GM19372 (cell line): ENCODE measurements around the gene PTPRG.

Experiments used
- ATAC-seq: cut with Tn5 transposase; IDR thresholded peaks from one replicate; pipeline ENCODE4 v1.9.1; 2021; ENCODE audit warnings: mild to moderate bottlenecking, low read depth, moderate library complexity; ENCODE audit not compliant: unreplicated experiment

PTPRG gene

GRCh38 chr3:61974662-61975061 is 413.3 kb downstream of the PTPRG start:
- no peak for ATAC-seq

DNA sequence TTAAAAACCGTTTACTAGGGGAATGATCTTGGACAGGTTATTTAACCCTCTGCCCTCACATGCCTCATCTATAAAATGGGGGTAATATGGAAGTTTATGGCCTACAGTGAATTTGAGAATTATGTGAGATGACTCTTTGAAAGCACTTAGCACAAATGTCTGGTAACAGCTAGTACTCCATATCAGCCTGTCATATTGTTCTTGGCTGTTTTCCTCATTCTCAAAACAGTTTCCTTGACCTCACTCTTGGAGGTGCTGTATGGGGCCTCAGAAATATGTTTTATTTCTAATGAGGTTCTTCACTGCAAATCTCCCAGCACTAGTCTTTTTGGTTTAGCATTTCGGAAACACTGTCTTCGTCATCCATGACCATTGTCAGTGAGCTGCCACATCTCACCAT is 413.8 kb downstream of the PTPRG start:
- ATAC-seq, result no peak

DNA sequence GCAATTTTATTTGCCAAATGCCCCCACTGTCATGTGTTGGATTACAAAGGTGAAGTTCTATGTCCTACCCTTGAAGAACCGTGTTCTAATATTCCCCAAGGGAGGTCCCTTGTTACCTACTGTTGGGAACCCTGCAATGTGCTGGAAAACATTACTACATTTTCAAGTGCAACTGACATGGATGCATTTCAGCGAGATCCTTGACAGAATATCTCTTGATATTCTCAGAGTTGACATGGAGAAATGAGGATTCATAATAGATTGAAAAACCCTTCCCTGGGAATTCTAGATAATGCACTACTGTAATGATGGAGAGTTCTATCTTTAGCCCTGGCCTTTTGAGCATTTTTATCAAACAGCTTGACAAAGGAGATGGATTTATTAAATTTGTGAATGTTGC is 414.6 kb downstream of the PTPRG start:
- ATAC-seq, result no peak

DNA sequence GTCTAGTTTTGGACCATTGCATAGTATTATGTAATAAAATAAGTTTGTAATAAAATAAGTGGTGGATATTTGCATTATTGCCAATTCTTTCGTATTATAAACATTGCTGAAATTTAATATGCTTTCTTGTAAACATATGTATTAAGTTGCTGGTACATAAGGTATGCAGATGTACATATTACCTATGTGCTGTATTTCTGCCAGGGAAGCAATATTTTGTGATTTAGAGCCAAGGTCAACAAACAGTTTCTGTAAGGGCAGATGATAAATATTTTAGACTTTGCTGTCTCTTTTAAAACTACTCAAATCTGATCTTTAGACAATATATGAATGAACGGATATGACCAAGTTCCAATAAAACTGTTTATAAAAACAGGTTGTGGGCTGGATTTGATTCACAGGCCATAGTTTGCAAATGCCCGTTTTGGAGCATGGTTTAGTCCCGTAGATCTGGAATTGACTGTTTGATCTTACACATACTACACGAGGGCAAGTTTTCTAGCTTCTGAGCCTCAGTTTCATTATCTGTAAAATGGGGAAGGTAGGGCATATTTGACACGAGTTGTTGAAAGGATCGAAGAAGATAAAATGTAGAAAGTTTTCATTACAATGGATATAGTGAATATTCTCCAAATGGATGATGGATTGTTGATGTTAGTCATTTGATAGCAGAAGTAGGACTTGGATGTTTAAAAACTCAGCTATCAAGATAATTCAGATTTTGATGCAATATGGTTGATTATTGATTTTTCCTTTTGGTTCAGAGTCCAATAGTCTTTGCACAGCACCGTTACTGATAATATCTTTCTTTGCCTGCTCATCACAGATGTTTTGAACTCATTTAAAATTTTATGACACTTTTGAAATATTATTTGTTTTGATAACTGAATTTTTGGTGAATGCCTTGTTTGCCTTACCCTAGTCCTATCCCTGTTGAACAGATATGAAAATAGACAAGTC is 417.4 kb downstream of the PTPRG start:
- ATAC-seq, result no peak

- no peak for ATAC-seq
Observed at GRCh38 chr3:61979638-61980037, 418.3 kb downstream of the PTPRG start.

DNA sequence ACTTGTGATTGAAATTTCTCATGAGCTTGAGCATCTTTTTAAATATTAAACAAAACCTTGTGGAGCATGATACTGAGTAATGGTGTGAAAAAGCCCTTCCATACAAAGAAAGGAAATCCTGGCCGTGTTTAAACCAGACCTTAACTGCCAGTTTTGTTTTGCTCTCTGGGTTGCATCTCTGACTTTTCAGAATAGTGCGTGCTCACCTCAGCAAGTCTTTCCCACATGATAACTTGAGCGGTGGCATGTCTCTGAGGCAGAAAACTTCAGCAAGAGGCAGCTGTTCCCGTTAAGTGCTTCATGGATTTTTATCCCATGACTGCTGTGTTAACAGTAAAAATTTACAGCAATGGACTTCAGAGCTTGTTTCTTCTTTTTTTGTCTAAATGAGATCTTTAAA is 418.7 kb downstream of the PTPRG start:
- no peak for ATAC-seq

DNA sequence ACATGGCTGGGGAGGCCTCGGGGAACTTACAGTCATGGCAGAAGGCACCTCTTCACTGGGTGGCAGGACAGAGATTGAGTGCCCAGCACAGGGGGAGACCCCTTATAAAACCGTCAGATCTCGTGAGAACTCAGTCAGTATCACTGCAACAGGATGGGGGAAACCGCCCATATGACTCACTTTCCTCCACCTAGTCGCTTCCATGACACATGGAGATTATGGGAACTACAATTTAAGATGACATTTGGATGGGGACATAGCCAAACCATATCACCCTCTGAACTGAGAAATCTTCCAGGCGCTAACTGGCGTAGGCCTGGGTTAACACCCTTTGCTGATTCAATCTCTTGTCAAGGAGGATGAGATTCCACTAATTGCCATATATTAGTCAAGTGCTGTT is 419.7 kb downstream of the PTPRG start:
- ATAC-seq, result no peak

DNA sequence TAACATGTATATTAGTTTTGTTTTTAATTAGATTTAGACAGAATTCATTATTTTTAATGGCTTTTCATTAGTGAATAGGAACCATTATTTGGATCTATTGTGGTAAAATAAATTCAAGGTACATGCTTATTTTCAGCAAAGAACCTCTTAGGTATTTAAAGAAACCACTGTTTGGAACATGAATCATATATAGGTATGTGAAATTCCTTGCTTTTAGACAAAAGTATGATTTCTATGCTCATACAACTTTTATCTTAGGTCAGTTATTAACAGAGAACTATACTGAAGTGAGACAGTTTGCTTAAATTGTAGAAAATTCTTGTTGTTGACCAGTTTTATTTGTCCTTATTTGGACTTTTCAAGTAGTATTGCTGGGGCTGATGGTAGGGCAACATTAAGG is 422.1 kb downstream of the PTPRG start:
- ATAC-seq, result no peak

DNA sequence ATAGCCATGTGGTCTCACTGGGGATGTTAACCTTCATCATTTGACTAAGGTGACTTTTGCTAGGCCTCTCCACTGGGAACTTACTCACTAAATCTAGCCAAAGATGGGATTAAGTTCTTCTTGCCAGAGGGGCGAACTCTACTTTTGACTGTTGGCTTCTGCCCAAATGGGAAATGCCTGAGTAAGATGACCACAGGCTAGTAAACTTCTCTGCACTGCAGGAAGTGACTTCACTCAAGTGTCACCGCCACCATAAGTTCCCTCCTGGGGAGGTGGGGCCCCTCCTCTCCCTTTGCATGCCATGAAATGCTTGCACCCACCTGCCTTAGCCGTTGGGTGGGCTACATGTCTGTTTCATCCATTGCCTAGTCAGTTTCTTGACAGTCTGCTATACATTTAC is 423.6 kb downstream of the PTPRG start:
- ATAC-seq, result no peak

GRCh38 chr3:61986473-61986872 is 425.1 kb downstream of the PTPRG start:
- ATAC-seq, result no peak

GRCh38 chr3:61989681-61990080 is 428.3 kb downstream of the PTPRG start:
- no peak for ATAC-seq

DNA sequence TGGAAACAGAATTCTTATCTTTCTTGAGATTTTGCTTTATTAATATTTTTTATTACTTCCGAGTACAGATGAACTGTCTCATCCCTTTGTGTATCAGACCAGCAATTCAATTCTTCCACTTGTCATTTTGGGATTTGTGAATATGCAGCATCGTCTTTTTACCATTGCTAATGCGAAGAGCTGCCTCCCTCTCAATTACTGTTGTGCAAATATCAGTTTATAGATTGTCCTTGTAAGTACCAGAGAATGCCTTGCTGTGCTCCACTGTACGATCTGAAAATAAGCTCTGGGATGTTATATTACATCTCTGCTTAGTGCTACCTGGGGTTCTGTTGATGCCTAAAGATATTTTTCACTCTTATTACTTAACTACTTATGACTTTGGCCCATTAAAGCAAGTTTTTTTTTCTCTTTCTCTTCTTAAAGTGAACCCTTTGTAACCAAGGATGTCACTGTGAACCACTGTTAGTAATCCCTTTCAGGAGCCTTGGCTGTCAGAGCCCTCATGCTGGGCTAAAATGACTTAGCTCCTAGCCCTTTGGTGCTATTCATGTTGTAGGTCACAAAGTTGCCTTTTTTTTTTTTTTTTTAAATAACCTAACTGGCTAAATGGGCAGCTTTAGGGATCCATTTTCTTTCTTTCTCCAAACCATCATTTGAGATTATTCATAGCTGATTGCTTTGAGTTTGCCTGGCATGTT is 429.1 kb downstream of the PTPRG start:
- no peak for ATAC-seq

DNA sequence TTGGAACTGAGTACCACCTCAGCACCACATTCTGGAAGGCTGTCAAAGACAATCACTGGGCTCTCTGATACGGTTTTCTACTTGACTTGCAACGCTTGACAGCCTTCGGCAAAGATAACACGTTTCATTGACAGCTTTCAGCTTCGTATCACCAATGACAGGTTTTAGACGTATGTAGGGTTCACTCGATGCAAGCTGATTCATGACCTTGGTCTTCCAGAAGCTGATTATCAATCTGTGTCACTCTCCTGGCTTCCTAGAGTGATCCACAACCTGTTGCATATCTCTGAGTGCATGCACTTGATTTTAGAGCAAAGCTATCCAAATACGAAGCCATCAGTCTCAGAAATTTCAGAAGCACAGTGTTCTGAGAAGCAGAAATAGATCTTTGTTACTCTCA is 430.3 kb downstream of the PTPRG start:
- no peak for ATAC-seq

- no peak for ATAC-seq
Observed at GRCh38 chr3:61996366-61996765, 435.0 kb downstream of the PTPRG start.

DNA sequence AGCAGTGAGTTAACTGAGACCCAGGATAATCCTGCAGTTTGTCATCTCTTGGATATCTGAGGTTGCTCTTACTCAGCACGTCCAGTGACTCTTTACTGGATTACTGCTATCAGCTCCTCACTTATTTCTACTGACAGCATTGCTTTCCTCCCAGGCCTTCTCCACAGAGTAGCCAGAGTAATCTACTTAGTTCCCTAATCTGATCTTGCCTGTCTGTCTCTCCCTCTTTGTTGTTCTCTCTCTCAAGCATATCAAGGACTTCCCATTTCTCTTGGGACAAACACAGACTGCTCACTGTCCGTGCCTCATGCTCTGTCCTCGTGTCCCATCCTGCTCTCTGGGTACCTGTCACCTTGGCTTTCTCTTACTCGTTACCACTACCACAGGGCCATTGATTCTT is 435.7 kb downstream of the PTPRG start:
- ATAC-seq, result no peak

GRCh38 chr3:62003835-62004234 is 442.5 kb downstream of the PTPRG start:
- no peak for ATAC-seq

DNA sequence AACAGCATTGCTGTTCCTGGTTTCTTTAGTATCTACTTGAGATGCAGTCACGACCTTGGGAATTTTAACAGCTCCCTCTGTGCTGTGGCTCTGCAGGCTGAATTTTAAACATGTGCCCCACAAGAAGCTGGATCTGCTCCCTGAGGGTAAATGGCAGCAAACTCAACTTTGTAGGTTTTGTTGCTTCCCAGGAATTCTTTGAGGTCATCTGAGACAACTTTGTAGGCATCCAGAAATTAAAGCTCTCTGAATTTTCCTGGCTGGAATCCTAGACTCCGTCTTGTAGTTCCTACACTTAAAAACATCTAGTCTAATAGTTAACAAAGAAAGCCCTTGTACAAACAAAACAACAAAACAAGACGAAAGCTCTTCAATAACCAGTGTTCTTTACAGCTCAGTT is 445.7 kb downstream of the PTPRG start:
- no peak for ATAC-seq

- no peak for ATAC-seq
Observed at GRCh38 chr3:62010989-62011388, 449.6 kb downstream of the PTPRG start.

DNA sequence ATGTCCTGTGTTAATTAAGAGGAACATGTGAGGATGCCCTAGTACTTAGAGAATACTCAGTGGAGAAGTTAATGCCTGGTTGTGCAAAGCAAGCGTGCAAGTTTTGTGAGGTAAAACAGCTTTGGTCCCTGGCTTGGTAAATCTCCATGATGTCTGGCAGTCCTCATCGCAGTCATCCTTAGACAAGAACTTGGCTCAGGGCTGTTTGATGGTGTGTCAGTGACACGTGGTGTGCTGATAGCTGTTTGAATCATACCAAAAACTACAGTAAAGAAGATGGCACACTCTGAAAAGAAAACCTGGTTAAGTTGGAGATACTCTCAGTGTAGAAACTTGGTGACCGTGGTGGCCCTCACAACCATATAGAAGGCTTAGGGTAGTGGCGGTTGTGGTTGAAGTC is 450.3 kb downstream of the PTPRG start:
- no peak for ATAC-seq

DNA sequence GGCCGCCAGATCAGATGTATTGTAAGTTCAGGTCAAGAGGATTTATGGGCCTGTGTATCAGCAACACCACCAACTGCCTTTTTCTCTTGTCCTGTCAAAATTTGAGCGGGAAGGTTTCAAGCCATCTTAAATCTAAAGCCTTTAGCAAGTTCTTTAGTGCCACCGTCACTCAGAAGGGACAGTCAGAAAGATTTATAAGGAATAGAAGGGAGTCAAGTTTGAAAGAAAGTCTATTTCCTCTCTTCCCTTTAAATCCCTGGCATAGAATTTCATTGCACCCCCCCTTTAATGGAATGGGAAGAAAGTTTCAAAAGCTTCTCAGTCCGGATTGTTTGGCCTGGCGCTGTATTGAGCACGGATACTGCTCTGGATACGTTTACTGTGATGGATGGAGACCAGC is 452.6 kb downstream of the PTPRG start:
- no peak for ATAC-seq

GRCh38 chr3:62015111-62015510 is 453.7 kb downstream of the PTPRG start:
- no peak for ATAC-seq

DNA sequence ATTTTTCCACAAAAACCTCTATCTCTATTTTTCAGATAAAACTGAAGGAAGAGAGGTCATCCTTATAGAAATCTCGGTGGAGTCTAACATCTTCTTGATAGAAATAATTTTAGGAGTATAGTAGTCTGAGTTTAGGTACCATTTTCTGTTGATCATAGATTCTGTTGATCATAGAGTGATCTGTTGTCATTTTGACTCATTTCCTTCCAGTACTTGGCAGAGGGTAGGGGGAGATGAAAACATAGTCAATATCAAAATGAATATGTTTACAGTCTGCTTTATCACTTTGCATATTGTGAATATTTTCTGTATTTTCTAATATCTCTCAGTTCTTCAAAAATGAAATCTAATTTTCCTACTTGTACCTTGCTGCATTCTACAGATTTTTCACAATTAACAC is 458.5 kb downstream of the PTPRG start:
- ATAC-seq, result no peak
